GM19238 (cell line): ENCODE data around the gene TTC39B.

Experiments
- DNase-seq: peaks from one replicate; pipeline ENCODE4 v3.0.0; 2011; ENCODE audit warnings: low spot score; ENCODE audit not compliant: insufficient read length

The TTC39B gene

DNA sequence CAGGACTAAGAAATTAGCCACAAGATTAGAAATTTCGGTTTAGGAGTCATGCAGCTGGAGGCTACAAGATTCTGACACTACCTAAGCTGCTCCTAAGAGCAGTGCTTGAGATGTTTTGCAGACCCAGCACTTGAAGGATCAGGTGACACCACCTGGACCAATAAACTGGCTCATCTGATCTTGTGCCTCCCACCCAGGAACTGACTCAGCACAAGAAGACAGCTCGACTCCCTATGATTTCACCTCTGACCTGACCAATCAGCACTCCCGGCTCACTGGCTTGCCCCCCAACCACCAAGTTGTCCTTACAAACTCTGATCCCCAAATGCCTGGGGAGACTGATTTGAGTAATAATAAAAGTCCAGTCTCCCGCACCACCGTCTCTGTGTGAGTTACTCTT lies 170.4 kb downstream of the TTC39B start:
- DNase-seq = no peak

DNA sequence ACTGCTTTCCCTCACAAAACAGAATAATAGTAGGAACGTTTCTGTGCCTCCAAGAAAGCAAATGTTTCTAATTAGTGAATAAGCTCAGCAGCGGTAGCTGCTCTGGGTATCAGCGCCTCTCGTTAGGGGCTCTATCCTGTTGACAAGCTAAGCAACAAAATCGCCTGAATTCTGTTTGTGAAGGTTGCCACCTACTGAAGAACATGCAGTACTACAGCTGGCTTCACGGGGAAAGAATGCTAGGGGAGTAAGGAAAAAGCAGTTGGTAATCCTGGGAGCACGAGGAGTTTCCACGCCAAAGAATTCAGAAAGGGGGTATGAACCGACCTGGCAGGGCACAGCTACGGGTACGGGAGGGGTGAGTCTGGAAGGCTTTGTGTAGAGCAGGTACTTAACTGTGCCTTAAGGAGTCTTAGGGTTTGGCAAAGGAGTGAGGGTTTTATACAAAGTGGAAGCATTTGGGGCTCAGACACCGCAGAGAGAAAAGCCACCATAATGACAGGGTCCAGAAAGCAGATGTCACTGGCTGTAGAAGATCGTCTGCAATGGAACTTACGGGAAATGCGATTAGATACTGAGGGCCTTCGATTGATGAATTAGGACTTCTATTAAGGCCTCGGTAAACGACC lies 171.7 kb downstream of the TTC39B start:
- peak; percentile 22 for DNase-seq

DNA sequence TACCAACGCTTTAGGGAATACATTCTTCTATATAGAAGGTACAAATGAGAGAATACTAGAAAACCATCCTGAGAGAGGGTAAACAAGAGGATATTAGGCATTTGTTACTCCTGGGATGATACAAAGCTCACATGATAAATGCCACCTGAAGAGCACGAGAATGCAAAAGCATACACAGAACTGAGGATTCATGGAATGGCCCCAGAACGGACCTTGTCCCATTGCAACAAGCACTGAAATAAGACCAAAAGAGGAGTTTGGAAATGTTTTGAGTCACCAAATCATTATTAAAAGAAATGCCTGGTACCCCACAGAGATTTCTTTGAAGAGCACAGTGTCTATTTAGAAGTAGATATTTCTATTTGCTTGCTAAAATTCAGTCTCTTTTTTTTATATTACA lies 173.5 kb downstream of the TTC39B start:
- DNase-seq = no peak

DNA sequence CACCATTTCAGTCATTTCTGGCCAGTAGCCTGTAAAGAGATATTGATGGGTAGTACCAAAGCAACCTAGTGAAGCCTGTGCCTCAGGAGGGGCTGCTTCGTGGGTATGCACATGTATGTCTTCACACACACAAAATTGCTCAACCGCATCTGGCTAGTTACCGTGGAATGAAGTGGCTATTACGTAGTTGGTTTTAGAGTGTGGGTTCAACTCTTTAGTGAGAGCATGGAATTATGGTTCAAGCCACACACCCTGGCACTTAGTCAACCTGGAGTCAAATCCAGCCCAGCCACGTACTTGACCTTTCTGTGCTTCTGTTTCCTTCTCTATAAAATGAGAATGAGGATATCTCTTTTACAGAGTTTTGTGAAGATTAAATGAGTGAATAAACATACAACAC lies 174.9 kb downstream of the TTC39B start:
- DNase-seq = no peak

DNA sequence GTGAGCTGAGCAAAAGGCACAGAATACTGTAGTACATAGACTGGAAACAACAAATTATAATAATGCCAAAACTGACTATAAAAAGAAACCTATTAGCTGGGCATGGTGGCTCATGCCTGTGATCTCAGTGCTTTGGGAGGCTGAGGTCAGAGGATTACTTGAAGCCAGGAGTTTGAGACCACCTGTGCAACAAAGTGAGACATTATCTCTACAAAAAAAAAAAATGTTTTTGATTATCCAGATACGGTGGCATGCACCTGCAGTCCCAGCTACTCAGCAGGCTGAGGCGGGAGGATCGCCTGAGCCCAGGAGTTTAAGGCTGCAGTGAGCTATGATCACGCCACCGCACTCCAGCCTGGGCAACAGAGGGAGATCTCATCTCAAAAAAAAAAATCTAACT lies 175.9 kb downstream of the TTC39B start:
- no peak for DNase-seq

DNA sequence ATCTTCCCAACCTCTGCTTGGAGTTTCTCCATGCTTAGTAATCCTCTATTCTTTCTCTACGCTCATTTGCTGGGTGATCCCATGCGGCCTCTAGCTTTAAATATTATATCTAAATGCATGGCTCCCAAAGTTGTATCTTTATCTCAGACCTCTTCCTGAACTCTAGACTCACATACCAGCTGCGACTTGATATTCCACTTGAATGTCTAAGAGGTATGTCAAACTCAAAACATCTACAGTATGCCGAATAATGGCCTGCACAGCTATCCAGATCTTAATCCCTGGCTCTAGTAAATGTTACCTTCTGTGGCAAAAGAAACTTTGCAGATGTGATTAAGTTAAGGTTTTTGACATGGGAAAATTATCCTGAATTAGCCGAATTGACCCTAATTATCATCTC lies 179.2 kb downstream of the TTC39B start:
- DNase-seq = no peak

DNA sequence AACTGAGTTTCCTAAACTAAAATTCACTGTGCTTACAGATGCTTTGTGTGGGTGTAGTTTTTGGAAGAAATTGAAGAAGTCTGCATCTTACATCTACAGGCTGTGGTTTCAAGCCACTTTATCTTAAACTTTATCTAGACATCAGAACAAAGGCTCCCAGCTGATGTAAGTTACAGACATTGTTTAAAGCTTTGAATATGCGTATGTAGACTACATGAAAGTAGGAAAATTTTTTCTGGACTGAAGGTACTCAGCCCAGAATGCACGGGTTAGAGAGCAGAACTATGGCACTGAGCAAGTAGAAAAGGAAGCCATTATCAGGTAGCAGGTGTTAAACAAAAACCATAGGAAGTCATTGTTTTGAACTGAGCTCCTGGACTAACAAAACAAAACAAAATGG lies 185.4 kb downstream of the TTC39B start:
- DNase-seq = no peak

DNA sequence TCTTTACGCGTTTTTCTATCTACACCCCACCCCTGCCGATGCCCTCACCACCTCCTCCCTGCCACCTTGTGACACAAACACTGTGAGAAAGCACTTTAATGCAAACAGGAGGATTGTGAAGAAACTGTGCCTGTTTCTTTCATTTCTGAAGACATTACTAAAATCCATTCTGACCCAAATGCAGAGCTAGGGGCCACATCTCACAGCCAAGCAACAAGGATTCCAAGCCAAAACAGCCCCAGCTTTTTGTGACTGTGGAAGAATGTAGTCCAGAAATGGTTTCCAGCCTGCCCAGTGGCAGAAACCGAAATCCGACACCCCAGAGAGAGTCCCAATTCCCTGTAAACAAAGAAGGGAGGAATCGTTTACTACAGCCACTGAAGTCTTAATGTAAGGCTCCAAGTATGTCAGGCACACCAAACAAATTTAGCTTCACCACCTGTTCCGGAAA lies 190.9 kb downstream of the TTC39B start:
- no peak for DNase-seq

DNA sequence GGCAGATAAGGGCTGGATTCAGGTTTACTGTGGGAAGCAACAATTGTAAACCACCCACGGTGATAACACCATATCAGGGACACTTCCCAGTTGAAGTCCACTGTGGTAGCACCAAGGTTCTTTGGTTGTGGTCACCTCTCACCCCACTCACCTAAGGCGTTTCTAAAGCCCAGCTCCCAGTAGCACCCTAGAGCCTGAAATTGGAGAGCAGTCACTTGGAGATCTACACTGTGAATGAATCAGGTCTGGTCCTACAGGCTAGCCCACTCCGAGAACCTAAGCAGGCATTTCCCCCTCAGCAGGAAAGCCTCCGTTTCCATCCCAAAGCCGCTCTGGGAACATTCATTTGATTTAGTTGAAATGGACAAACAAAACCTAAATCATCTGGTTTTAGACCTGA lies 191.3 kb downstream of the TTC39B start:
- no peak for DNase-seq

DNA sequence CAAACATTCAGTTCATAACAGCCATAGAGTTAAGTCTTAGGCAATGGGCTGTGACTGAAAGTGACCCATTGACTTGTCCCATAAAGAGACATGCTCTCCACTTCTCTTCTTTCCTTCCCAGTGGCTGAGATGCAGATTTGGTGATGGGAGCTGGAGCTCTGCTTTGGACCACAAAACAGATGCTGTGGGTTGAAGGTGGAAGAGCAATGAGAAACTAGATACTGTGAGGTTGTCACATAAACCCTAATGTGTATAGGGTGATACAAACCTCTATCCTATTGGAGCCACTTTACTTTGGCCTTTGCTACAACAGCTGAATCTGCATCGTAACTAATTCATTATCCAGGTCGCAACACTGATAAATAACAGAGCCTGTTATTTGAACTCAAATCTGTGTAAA lies 192.0 kb downstream of the TTC39B start:
- DNase-seq = no peak
